Left lung (tissue), 10 donors: Measurements from ENCODE around the gene CCDC197. TPM values are rescaled to one million over a fixed set of nuclear protein-coding genes. Genes with fewer than 3 reads are reported as not detected.
A peak's percentile ranks its signal among the peaks of the same experiment; 100 is the strongest.

Source experiments
- ATAC-seq: fragments of 200-7000 bp; cut with Tn5 transposase; one replicate; pipeline ENCODE4 v1.9.1; 2020; ENCODE audit warnings: moderate library complexity
- DNase-seq, 4 donors: peaks; one replicate each; pipeline ENCODE4 v3.0.0-alpha.2; 2013 to 2020
- H3K27ac ChIP-seq, 2 donors: fragments of 200-600 bp; sonication (generic) in 1 of 2; one replicate each; pipeline versions ENCODE4 v1.5.0 to v1.8.0; 2020 to 2021
- H3K27me3 ChIP-seq, 2 donors: fragments of 200-600 bp; sonication (generic) in 1 of 2; one replicate each; pipeline versions ENCODE4 v1.5.0 to v1.8.0; 2020 to 2021
- H3K36me3 ChIP-seq, 2 donors: fragments of 200-600 bp; sonication (generic) in 1 of 2; one replicate each; pipeline versions ENCODE4 v1.5.0 to v1.8.0; 2020 to 2021
- H3K4me1 ChIP-seq, 2 donors: fragments of 200-600 bp; one replicate each; pipeline ENCODE4 v1.8.0; 2021
- H3K4me3 ChIP-seq, 2 donors: fragments of 200-600 bp; sonication (generic) in 1 of 2; one replicate each; pipeline versions ENCODE4 v1.5.0 to v1.8.0; 2020 to 2021; ENCODE audit warnings: mild to moderate bottlenecking in 1 of 2
- H3K9me3 ChIP-seq, 2 donors: fragments of 200-600 bp; sonication (generic) in 1 of 2; one replicate each; pipeline versions ENCODE4 v1.5.0 to v1.8.0; 2020 to 2021
- intact Hi-C, 2 donors: fragments of 100-400 bp; cut with DNase I; formaldehyde crosslinking; loops; one replicate each; pipeline versions ENCODE4 v1.11.2 to v1.14.2; 2022
- polyA plus RNA-seq, 6 donors: library from polyadenylated mRNA; unstranded; fragments of 120-200 nt; gene quantifications; one replicate each; pipeline ENCODE4 v1.2.1, GENCODE V29; 2013; ENCODE audit not compliant: insufficient read length in 6 of 6
- total RNA-seq, 2 donors: library from RNA; stranded (reverse); fragmentation: NEBNext Ultra II Directional; extraction: Animal tissue kit (Norgen Biotek cat#: 25700); gene quantifications; one replicate each; pipeline ENCODE4 v1.2.1, GENCODE V29; 2021
- TF ChIP-seq, protein P1 (sequence below), 2 donors: fragments of 200-600 bp; sonication (generic) in 1 of 2; IDR thresholded peaks; one replicate each; pipeline versions ENCODE4 v1.5.0 to v1.8.0; 2021; ENCODE audit warnings: antibody characterized with exemption in 2 of 2
- donor health status: DM: no; HTN: yes; CAD: no.
- donor health status: DM: no; HTN: no; CAD: no.

Gene CCDC197
- total and polyA plus RNA-seq, 8 donors = not detected

GRCh38 chr14:93955850-93956481 lies 41.1 kb upstream of the CCDC197 start:
- Histone ChIP-seq H3K4me1 (peaks cover 7 to 51% of the 10 kb centered on the region in 2 donors), H3K27ac (peak overlapping the region in 1 of 2 donors; percentile 76), H3K9me3 (no peaks in the 10 kb centered on the region), H3K4me3 (no peak overlapping the region), H3K27me3 (peaks cover 0 to 7% of the 10 kb centered on the region in 2 donors), H3K36me3 (no peaks in the 10 kb centered on the region)
- DNase-seq = no peak
- TF ChIP-seq, protein P1, sequence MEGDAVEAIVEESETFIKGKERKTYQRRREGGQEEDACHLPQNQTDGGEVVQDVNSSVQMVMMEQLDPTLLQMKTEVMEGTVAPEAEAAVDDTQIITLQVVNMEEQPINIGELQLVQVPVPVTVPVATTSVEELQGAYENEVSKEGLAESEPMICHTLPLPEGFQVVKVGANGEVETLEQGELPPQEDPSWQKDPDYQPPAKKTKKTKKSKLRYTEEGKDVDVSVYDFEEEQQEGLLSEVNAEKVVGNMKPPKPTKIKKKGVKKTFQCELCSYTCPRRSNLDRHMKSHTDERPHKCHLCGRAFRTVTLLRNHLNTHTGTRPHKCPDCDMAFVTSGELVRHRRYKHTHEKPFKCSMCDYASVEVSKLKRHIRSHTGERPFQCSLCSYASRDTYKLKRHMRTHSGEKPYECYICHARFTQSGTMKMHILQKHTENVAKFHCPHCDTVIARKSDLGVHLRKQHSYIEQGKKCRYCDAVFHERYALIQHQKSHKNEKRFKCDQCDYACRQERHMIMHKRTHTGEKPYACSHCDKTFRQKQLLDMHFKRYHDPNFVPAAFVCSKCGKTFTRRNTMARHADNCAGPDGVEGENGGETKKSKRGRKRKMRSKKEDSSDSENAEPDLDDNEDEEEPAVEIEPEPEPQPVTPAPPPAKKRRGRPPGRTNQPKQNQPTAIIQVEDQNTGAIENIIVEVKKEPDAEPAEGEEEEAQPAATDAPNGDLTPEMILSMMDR (IDR thresholded peaks at IDR 0.05) = no peak
- no peak for ATAC-seq
- intact Hi-C loops = no loop called here

DNA sequence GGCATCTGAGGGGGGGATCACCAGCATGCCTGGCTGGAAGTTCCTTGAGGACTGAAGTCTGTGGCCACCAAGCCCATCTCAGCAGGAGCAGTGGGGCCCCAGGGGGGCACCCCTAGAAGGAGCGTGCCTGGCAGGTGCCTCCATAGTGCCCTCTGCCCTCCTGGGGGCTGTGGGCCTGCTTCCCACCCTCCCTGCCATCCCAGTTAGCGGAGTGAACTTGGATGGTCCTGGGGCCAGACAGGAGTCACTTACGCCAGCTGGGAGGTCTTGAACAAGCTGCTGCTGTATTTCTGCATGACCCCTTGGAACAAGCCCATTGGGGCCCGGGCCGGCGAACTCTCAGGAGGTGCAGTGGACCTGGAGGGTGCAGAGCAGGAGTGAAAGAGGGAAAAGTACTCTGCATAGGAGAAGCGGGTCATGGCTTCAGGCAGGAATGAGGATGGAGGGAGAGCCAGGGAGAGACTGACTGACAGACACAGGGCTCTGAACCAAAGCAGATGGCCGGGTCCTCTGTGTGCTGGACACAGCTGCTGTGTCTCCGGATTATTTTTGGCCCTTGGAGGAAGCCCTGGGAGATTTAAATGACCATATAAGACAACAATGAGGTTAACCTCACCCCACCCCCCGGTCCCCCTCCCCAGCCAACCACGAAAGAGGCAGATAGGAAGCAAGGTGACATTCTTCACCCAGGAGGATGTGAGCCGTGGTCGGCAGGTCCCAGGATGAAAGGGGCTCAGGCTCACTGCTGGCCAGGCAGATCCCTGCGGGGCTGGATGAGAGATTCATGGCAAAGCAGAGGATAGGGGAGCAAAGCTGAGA lies 40.4 kb upstream of the CCDC197 start:
- DNase-seq = no peak
- intact Hi-C loops = no loop called here
- Histone ChIP-seq H3K27ac (no peak overlapping the region), H3K9me3 (no peaks in the 10 kb centered on the region), H3K4me1 (peaks cover 7 to 51% of the 10 kb centered on the region in 2 donors), H3K4me3 (no peak overlapping the region), H3K27me3 (peaks cover 0 to 7% of the 10 kb centered on the region in 2 donors), H3K36me3 (no peaks in the 10 kb centered on the region)
- ATAC-seq = no peak
- TF ChIP-seq, protein P1 (IDR thresholded peaks at IDR 0.05) = no peak

- no peak overlapping the region for H3K27ac ChIP-seq
- intact Hi-C loops = no loop called here
- DNase-seq (no peak), ATAC-seq (no peak)
- peaks cover 7 to 53% of the 10 kb centered on the region in 2 donors for H3K4me1 ChIP-seq
- no peak overlapping the region for H3K4me3 ChIP-seq
- TF ChIP-seq, protein P1 (IDR thresholded peaks at IDR 0.05) = no peak
- no peaks in the 10 kb centered on the region for H3K9me3 ChIP-seq
- peaks cover 0 to 5% of the 10 kb centered on the region in 2 donors for H3K27me3 ChIP-seq
- H3K36me3 ChIP-seq = no peaks in the 10 kb centered on the region
Measured at GRCh38 chr14:93957333-93957710, 39.8 kb upstream of the CCDC197 start.

DNA sequence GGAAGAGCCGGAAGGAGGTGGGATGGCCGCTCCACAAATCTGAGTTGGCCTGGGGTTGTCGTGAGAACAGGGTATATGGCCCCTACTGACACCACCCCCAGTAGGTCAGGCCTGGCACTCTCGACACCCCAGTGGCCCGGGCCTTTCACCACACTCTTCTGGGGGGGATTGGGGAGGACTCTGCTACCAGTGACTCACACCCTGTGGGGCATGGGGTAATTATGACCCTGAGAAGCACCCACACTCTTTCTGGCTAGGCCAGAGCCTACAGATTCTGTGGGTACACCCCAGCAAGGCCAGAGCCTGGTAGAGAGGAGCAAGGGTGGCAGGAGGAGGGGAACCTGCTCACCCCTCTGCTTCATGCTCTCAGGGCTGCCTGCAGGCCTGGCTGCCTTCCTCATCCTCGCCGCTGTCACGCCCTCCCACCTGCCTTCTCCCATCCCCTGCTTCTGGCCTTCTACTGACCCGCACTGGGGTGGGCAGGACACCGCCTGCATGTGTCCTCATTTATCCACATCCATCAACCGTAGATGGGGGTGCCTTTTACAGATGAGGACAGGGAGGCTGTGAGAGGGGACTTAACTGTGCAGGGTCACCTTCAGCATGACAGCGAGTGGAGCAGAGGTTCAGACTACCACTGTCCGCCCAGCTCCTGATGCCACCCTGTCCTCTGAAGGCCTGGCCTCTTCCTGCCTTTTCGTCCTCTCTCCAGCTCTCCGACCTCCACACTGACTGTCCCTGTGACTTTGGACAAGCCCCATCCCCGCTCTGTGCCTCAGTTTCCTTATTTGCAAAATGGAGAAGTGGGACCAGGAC lies 39.1 kb upstream of the CCDC197 start:
- DNase-seq = no peak
- H3K36me3 ChIP-seq = no peaks in the 10 kb centered on the region
- no peak overlapping the region for H3K4me3 ChIP-seq
- no peaks in the 10 kb centered on the region for H3K9me3 ChIP-seq
- TF ChIP-seq, protein P1 (IDR thresholded peaks at IDR 0.05) = no peak
- H3K27ac ChIP-seq = no peak overlapping the region
- no peak for ATAC-seq
- no peaks in the 10 kb centered on the region for H3K27me3 ChIP-seq
- peaks cover 7 to 59% of the 10 kb centered on the region in 2 donors for H3K4me1 ChIP-seq
- intact Hi-C loops = no loop called here
